K562 (cell line): ENCODE data around the gene S100A6. TPM values are rescaled to one million over a fixed set of nuclear protein-coding genes. Genes with fewer than 3 reads are reported as not detected.

Source experiments
- CBX3 ChIP-seq, 2 experiments: IDR thresholded peaks; 1 replicate in 1 of 2; 2 replicates in 1 of 2; pipeline ENCODE4 v1.6.1; 2012; ENCODE audit warnings: inconsistent platforms in 2 of 2, low read length in 2 of 2, borderline replicate concordance in 1 of 2, control low read depth in 1 of 2
- CBX8 ChIP-seq: fragments of 200-600 bp; sonication (generic); IDR thresholded peaks from 2 replicates; pipeline ENCODE4 v1.6.1; 2012; ENCODE audit warnings: borderline replicate concordance, mixed run types, low read depth, mild to moderate bottlenecking, moderate library complexity, mixed read lengths, low read length, control low read depth, inconsistent platforms; ENCODE audit not compliant: poor library complexity, severe bottlenecking; ENCODE audit errors: extremely low read depth
- DMBX1 ChIP-seq: fragments of 250-450 bp; sonication (Bioruptor Pico); IDR thresholded peaks from 2 replicates; pipeline ENCODE4 v1.8.0; 2022; ENCODE audit warnings: inconsistent platforms, mild to moderate bottlenecking, moderate library complexity, borderline replicate concordance
- E2F8 ChIP-seq: fragments of 450-650 bp; IDR thresholded peaks from 2 replicates; pipeline ENCODE4 v1.7.1; 2018; ENCODE audit warnings: mild to moderate bottlenecking, low read depth; ENCODE audit not compliant: partially characterized antibody
- FIP1L1 ChIP-seq: fragments of 200-400 bp; formaldehyde crosslinking; IDR thresholded peaks from 2 replicates; pipeline ENCODE4 v1.6.1; 2018; ENCODE audit warnings: mild to moderate bottlenecking, low read depth, low read length; ENCODE audit not compliant: poor library complexity, severe bottlenecking
- GTF2E2 ChIP-seq: fragments of 200-800 bp; sonication (Bioruptor generic); IDR thresholded peaks from 2 replicates; pipeline ENCODE4 v1.6.1; 2016; ENCODE audit warnings: missing genetic modification characterization, missing compliant biosample characterization
- HDAC3 ChIP-seq: fragments of 450-650 bp; IDR thresholded peaks from 2 replicates; pipeline ENCODE4 v1.6.1; 2018; ENCODE audit warnings: borderline replicate concordance, mild to moderate bottlenecking, moderate library complexity; ENCODE audit not compliant: partially characterized antibody
- HNRNPK ChIP-seq: fragments of 200-400 bp; formaldehyde crosslinking; IDR thresholded peaks from one replicate; pipeline ENCODE4 v1.6.1; 2018; ENCODE audit warnings: mild to moderate bottlenecking, low read depth, low read length; ENCODE audit not compliant: poor library complexity, severe bottlenecking
- MAFG ChIP-seq: fragments of 450-650 bp; conservative IDR thresholded peaks from 2 replicates; pipeline ENCODE4 v1.6.1; 2016; ENCODE audit warnings: missing genetic modification characterization, missing compliant biosample characterization
- NEUROD1 ChIP-seq: fragments of 150-350 bp; IDR thresholded peaks from 2 replicates; pipeline ENCODE4 v1.6.1; 2014; ENCODE audit warnings: borderline replicate concordance, low read length, low read depth; ENCODE audit not compliant: partially characterized antibody
- NFATC3 ChIP-seq: fragments of 450-650 bp; IDR thresholded peaks from 2 replicates; pipeline ENCODE4 v1.6.1; 2017; ENCODE audit warnings: mild to moderate bottlenecking
- NFE2 ChIP-seq: IDR thresholded peaks from 2 replicates; pipeline ENCODE4 v1.6.1; 2014; ENCODE audit warnings: antibody characterized with exemption, low read depth
- POLR2G ChIP-seq: fragments of 200-400 bp; formaldehyde crosslinking; IDR thresholded peaks from 2 replicates; pipeline ENCODE4 v1.6.1; 2017; ENCODE audit warnings: low read depth, mild to moderate bottlenecking, antibody characterized with exemption, low read length, moderate library complexity
- SIRT6 ChIP-seq: IDR thresholded peaks from one replicate; pipeline ENCODE4 v1.6.1; 2012; ENCODE audit warnings: low read depth, mild to moderate bottlenecking, control low read depth, inconsistent platforms, low read length, moderate library complexity
- STAG1 ChIP-seq: sonication (generic); formaldehyde crosslinking; IDR thresholded peaks from 2 replicates; pipeline ENCODE4 v1.5.0; 2020; ENCODE audit warnings: missing genetic modification reagents, borderline replicate concordance
- STAT5B ChIP-seq: fragments of 250-450 bp; sonication (Bioruptor Pico); IDR thresholded peaks from 2 replicates; pipeline ENCODE4 v1.8.0; 2021; ENCODE audit warnings: mild to moderate bottlenecking, inconsistent platforms
- TEAD1 ChIP-seq, 2 experiments: fragments of 450-650 bp in 1 of 2; sonication (generic) in 1 of 2; formaldehyde crosslinking; IDR thresholded peaks; 2 replicates each; pipeline versions ENCODE4 v1.4.0 to v1.8.0; 2020 to 2022; ENCODE audit warnings: mild to moderate bottlenecking in 2 of 2, missing genetic modification reagents in 1 of 2
- XRCC5 ChIP-seq: fragments of 200-400 bp; formaldehyde crosslinking; IDR thresholded peaks from 2 replicates; pipeline ENCODE4 v1.6.1; 2017; ENCODE audit warnings: low read depth, mild to moderate bottlenecking, low read length
- ZNF197 ChIP-seq: fragments of 200-800 bp; sonication (Bioruptor generic); IDR thresholded peaks from 2 replicates; pipeline ENCODE4 v1.6.1; 2016; ENCODE audit warnings: low read depth, missing genetic modification characterization, missing compliant biosample characterization
- ZNF644 ChIP-seq: fragments of 200-800 bp; sonication (Bioruptor generic); IDR thresholded peaks from 2 replicates; pipeline ENCODE4 v1.6.1; 2016; ENCODE audit warnings: low read depth, missing genetic modification characterization, missing compliant biosample characterization
- polyA plus RNA-seq, 8 experiments: library from polyadenylated mRNA; depleted of rRNA in 4 of 8; stranded (reverse) in 5 of 8; unstranded in 3 of 8; fragments of >200 nt; fragmentation: Nextera tagmentation in 2 of 8; fragmentation: Illumina TruSeq in 1 of 8; extraction: Ambion mirVana in 2 of 8; extraction: Trizol in 1 of 8; gene quantifications; 2 replicates each; pipeline versions ENCODE4 v1.2.1 to v1.2.3, GENCODE V29; 2011 to 2014; ENCODE audit warnings: inconsistent platforms in 1 of 8, missing spikeins in 1 of 8
- total RNA-seq, 7 experiments: library from RNA; depleted of rRNA in 6 of 7; stranded (reverse); fragments of >200 nt in 6 of 7; fragmentation: Illumina TruSeq in 2 of 7; extraction: Trizol in 2 of 7; gene quantifications; 2 replicates each; pipeline versions ENCODE4 v1.2.1 to v1.2.3, GENCODE V29; 2011 to 2021; ENCODE audit warnings: low replicate concordance in 1 of 7
- TF ChIP-seq, protein P1 (sequence below): sonication (generic); formaldehyde crosslinking; IDR thresholded peaks from 2 replicates; pipeline ENCODE4 v1.8.1; 2023; ENCODE audit warnings: mild to moderate bottlenecking, missing genetic modification reagents

Gene S100A6
- total and polyA plus RNA-seq, 9 of the 15 experiments (the other 6 are each of a cell fraction or from before 2014, with no cell fraction given), result 9.8 to 66.5 (median 23.2) TPM

DNA sequence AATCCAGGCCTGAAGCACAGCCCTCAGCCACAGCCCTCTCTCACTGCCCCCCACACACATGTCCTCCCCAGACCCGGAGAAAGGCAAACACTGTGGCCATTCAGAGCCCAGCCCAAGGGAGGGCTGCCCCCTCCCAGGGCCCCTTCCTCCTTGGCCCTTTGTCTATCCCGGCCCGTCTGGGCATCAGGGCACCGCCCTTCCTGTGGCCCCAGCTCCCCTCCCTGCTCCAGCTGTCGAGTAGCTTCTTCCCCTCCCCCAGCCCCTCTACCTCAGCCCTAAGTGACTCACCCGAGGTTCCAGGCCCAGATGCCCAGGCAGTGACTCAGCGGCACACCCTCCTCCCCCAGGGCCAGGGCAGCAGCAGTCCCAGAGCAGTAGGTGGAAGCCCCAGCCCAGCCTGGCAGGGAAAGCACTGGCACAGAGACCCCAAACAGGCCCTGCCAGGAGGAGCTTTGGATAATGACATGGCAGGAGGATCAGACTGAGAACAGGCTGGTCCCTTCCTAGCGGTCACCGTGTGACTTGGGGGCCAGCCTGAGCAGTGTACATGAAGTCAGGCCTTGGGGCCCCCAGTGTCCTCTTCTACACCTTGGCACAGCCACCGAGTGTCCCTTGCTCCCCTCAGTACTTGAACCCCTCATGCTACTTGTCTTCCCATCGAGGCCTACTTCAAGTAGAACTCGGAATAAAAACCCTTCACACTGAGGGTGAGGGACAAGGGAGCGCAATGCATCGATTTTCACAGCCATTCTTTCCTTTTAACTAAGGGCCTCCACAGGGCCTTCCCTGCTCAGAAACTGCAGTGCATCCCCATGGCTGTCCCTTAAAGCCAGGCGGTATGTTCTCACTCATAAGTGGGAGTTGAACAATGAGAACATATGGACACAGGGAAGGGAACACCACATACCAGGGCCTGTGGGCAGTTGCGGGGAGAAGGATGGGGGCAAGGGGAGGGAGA, 30.9 kb upstream of the S100A6 start (continued):
- TF ChIP-seq CBX8 (no peak), ZNF197 (CRISPR knock-in tag) (no peak), NFATC3 (no peak), E2F8 (no peak), NEUROD1 (peak; percentile 83), SIRT6 (no peak), DMBX1 (CRISPR knock-in tag) (peak; percentile 88; the same call in 1 of the 2 replicates), STAT5B (CRISPR knock-in tag) (no peak), ZNF644 (peak; percentile 71; the same call in 1 of the 2 replicates), STAG1 (CRISPR knock-in tag) (no peak), XRCC5 (peak; percentile 43; the same call in 1 of the 2 replicates), HDAC3 (peak; percentile 67), POLR2G (peak; percentile 75), CBX3 (IDR thresholded peaks at IDR 0.05; ENCODE audit: borderline replicate concordance in 1 of 2, low read length in 2 of 2) (peak in 1 of 2 experiments; percentile 31; a peak in 1 of 3 replicates), GTF2E2 (tag) (no peak), MAFG (tag) (peak; percentile 73), TEAD1 (CRISPR knock-in tag; IDR thresholded peaks at IDR 0.05) (peak; percentile 65 to 93), HNRNPK (no peak), NFE2 (peak; percentile 96), FIP1L1 (no peak)
- TF ChIP-seq, protein P1, sequence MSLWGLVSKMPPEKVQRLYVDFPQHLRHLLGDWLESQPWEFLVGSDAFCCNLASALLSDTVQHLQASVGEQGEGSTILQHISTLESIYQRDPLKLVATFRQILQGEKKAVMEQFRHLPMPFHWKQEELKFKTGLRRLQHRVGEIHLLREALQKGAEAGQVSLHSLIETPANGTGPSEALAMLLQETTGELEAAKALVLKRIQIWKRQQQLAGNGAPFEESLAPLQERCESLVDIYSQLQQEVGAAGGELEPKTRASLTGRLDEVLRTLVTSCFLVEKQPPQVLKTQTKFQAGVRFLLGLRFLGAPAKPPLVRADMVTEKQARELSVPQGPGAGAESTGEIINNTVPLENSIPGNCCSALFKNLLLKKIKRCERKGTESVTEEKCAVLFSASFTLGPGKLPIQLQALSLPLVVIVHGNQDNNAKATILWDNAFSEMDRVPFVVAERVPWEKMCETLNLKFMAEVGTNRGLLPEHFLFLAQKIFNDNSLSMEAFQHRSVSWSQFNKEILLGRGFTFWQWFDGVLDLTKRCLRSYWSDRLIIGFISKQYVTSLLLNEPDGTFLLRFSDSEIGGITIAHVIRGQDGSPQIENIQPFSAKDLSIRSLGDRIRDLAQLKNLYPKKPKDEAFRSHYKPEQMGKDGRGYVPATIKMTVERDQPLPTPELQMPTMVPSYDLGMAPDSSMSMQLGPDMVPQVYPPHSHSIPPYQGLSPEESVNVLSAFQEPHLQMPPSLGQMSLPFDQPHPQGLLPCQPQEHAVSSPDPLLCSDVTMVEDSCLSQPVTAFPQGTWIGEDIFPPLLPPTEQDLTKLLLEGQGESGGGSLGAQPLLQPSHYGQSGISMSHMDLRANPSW (CRISPR knock-in tag), result no peak
